ENCODE data around the gene YPEL5. TPM values are rescaled to one million over a fixed set of nuclear protein-coding genes. Genes with fewer than 3 reads are reported as not detected.

YPEL5 gene
- total RNA-seq, 2 donors from 2014 or later: 81.8 to 123 TPM

GRCh38 chr2:30115981-30116285 lies 30.9 kb upstream of the YPEL5 start:
- H3K27me3 ChIP-seq (replicated peaks; ENCODE audit: insufficient read depth): no peaks in the 10 kb centered on the region
- H3K36me3 ChIP-seq: no peaks in the 10 kb centered on the region
- DNase-seq (ENCODE audit: low spot score): no peak
- WGBS: 77% methylated on average over 5 of the region's 5 CpGs
- TF ChIP-seq POLR2A (IDR thresholded peaks at IDR 0.05): no peak
- no peak for TF ChIP-seq POLR2AphosphoS5 (IDR thresholded peaks at IDR 0.05)
- TF ChIP-seq CTCF (IDR thresholded peaks at IDR 0.05): no peak
- H3K4me1 ChIP-seq (replicated peaks): no peaks in the 10 kb centered on the region
- H3K4me3 ChIP-seq: no peak overlapping the region
- no peak overlapping the region for H3K27ac ChIP-seq
- intact Hi-C loops (cut with DNase I): loop anchor here (2.0 kb wide), 1 partner anchor 25 kb away; no protein-coding TSS in a partner anchor
- H3K9me3 ChIP-seq: no peaks in the 10 kb centered on the region

- Histone ChIP-seq H3K4me3 (no peak overlapping the region), H3K4me1 (replicated peaks) (no peaks in the 10 kb centered on the region), H3K27me3 (replicated peaks; ENCODE audit: insufficient read depth) (no peaks in the 10 kb centered on the region), H3K27ac (no peak overlapping the region), H3K9me3 (no peaks in the 10 kb centered on the region), H3K36me3 (no peaks in the 10 kb centered on the region)
- WGBS: 84% methylated on average over 3 of the region's 3 CpGs
- DNase-seq (ENCODE audit: low spot score): no peak
- intact Hi-C loops (cut with DNase I): no loop called here
- TF ChIP-seq CTCF (IDR thresholded peaks at IDR 0.05) (no peak), POLR2A (IDR thresholded peaks at IDR 0.05) (no peak), POLR2AphosphoS5 (IDR thresholded peaks at IDR 0.05) (no peak)
Observed at GRCh38 chr2:30122362-30122761, 24.4 kb upstream of the YPEL5 start.

GRCh38 chr2:30127016-30127893 lies 19.6 kb upstream of the YPEL5 start:
- TF ChIP-seq POLR2AphosphoS5 (IDR thresholded peaks at IDR 0.05) (no peak), POLR2A (IDR thresholded peaks at IDR 0.05) (no peak), CTCF (IDR thresholded peaks at IDR 0.05) (no peak)
- Histone ChIP-seq H3K27me3 (replicated peaks; ENCODE audit: insufficient read depth) (no peaks in the 10 kb centered on the region), H3K36me3 (no peaks in the 10 kb centered on the region), H3K9me3 (no peaks in the 10 kb centered on the region), H3K4me3 (no peak overlapping the region), H3K4me1 (replicated peaks) (no peaks in the 10 kb centered on the region), H3K27ac (no peak overlapping the region)
- DNase-seq (ENCODE audit: low spot score): no peak
- intact Hi-C loops (cut with DNase I): no loop called here
- 86% methylated on average over 9 of the region's 9 CpGs for WGBS

GRCh38 chr2:30134582-30134981 lies 12.2 kb upstream of the YPEL5 start:
- WGBS: 52% methylated on average over 5 of the region's 5 CpGs
- Histone ChIP-seq H3K9me3 (no peaks in the 10 kb centered on the region), H3K27ac (no peak overlapping the region)

More at GRCh38 chr2:30134582-30134981, 12.2 kb upstream of the YPEL5 start:
- Histone ChIP-seq H3K36me3 (no peaks in the 10 kb centered on the region), H3K27me3 (replicated peaks; ENCODE audit: insufficient read depth) (no peaks in the 10 kb centered on the region), H3K4me3 (no peak overlapping the region), H3K4me1 (replicated peaks) (no peaks in the 10 kb centered on the region)
- intact Hi-C loops (cut with DNase I): no loop called here
- TF ChIP-seq POLR2AphosphoS5 (IDR thresholded peaks at IDR 0.05): no peak
- TF ChIP-seq CTCF (IDR thresholded peaks at IDR 0.05): no peak
- no peak for TF ChIP-seq POLR2A (IDR thresholded peaks at IDR 0.05)
- DNase-seq (ENCODE audit: low spot score): no peak
